GM19438 (cell line): ENCODE results near the gene TNFRSF17.

ENCODE experiments used
- ATAC-seq: cut with Tn5 transposase; IDR thresholded peaks from one replicate; pipeline ENCODE4 v1.9.1; 2021; ENCODE audit warnings: low read depth; ENCODE audit not compliant: unreplicated experiment

TNFRSF17 gene

GRCh38 chr16:11996433-11997330 lies 31.7 kb downstream of the TNFRSF17 start:
- ATAC-seq, result no peak

- no peak for ATAC-seq
Measured at GRCh38 chr16:12000032-12000431, 35.0 kb downstream of the TNFRSF17 start.

- no peak for ATAC-seq
Measured at GRCh38 chr16:12002447-12003006, 37.5 kb downstream of the TNFRSF17 start.

- no peak for ATAC-seq
Measured at GRCh38 chr16:12006637-12007036, 41.6 kb downstream of the TNFRSF17 start.

DNA sequence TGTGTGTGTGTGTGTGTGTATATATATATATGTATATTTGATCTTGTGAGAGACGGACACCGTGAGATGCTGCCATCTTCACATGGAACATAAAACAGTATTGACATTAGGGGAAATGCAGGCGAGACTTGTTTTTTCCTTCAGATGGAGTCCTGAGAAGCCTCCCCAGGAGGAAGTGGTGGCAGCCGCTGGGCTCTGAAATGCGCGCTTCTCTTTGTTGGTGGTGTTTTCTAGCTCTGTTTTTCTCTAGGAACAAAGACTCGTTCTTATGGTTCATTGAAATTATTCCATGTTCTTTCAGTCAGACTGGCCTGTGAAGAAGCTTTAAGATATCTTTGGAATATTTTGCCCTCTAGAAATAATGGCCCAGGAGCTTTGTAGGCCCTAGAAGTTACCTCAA lies 44.5 kb downstream of the TNFRSF17 start:
- no peak for ATAC-seq

GRCh38 chr16:12009922-12010321 lies 44.9 kb downstream of the TNFRSF17 start:
- ATAC-seq, result no peak

- ATAC-seq, result no peak
Measured at GRCh38 chr16:12010388-12011251, 45.6 kb downstream of the TNFRSF17 start.

GRCh38 chr16:12011565-12011964 lies 46.6 kb downstream of the TNFRSF17 start:
- no peak for ATAC-seq

GRCh38 chr16:12016291-12016947 lies 51.4 kb downstream of the TNFRSF17 start:
- no peak for ATAC-seq

- ATAC-seq, result no peak
Measured at GRCh38 chr16:12017558-12017957, 52.5 kb downstream of the TNFRSF17 start.
